ENCODE data around the gene WDR86. TPM values are rescaled to one million over a fixed set of nuclear protein-coding genes. Genes with fewer than 3 reads are reported as not detected.
A peak's percentile ranks its signal among the peaks of the same experiment; 100 is the strongest.

Gene WDR86
- total RNA-seq, 2 donors from 2014 or later: 0.33 to 1.6 TPM

- H3K27ac ChIP-seq: no peak overlapping the region
- no peak overlapping the region for H3K4me3 ChIP-seq
Measured at GRCh38 chr7:151438864-151439601, 29.2 kb upstream of the WDR86 start.

DNA sequence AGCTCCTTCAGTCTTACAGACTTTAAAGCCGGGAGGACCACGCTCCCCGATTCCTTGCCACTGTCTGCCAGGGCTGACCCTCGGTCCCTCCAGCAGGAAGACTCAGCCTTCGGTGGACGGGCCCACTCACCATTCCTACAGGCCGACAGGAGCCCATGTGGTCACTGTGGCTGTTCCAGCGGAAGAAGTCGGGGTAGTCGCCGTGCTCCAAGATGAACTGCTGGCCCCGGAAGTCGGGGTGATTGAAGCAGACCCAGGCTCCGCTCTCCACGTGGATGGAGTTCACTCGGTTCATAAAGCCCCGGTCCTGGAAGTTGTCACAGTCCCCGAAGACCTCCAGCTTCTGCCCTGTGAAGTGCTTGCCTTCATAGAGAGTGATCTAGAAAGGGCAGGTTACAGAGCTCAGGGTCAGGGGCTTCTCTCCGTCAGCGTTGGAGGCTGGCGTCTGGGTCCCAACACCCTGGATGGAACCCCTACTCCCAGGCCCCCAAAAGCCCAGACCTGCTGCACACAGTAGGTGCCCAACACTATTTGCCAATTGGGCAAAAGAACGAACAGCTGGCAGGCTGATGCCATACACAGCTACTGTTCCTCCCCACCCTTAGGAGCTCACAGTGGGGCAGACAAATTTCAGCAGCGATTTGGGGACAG is 28.2 kb upstream of the WDR86 start:
- no peaks in the 10 kb centered on the region for H3K9me3 ChIP-seq
- no peaks in the 10 kb centered on the region for H3K27me3 ChIP-seq
- H3K4me3 ChIP-seq: no peak overlapping the region
- no peak for TF ChIP-seq CTCF (IDR thresholded peaks at IDR 0.05)
- H3K27ac ChIP-seq: no peak overlapping the region
- no peaks in the 10 kb centered on the region for H3K36me3 ChIP-seq
- peaks cover 0 to 23% of the 10 kb centered on the region in 2 donors for H3K4me1 ChIP-seq
- DNase-seq (ENCODE audit: low spot score): no peak

More at GRCh38 chr7:151438864-151439601, 29.2 kb upstream of the WDR86 start:
- no peaks in the 10 kb centered on the region for H3K36me3 ChIP-seq
- no peaks in the 10 kb centered on the region for H3K9me3 ChIP-seq
- no peak for TF ChIP-seq CTCF (IDR thresholded peaks at IDR 0.05)
- no peaks in the 10 kb centered on the region for H3K27me3 ChIP-seq
- peaks cover 0 to 23% of the 10 kb centered on the region in 2 donors for H3K4me1 ChIP-seq
- no peak for DNase-seq (ENCODE audit: low spot score)

- TF ChIP-seq CTCF (IDR thresholded peaks at IDR 0.05): no peak
- DNase-seq (ENCODE audit: low spot score): no peak
- Histone ChIP-seq H3K9me3 (no peaks in the 10 kb centered on the region), H3K27me3 (no peaks in the 10 kb centered on the region), H3K4me3 (no peak overlapping the region), H3K27ac (peak overlapping the region in 1 of 2 donors; percentile 51), H3K4me1 (peaks cover 0 to 23% of the 10 kb centered on the region in 2 donors), H3K36me3 (no peaks in the 10 kb centered on the region)
Measured at GRCh38 chr7:151437159-151437553, 27.3 kb upstream of the WDR86 start.

GRCh38 chr7:151436446-151437158 is 26.8 kb upstream of the WDR86 start:
- peak overlapping the region; percentile 51 to 53 for H3K27ac ChIP-seq

DNA sequence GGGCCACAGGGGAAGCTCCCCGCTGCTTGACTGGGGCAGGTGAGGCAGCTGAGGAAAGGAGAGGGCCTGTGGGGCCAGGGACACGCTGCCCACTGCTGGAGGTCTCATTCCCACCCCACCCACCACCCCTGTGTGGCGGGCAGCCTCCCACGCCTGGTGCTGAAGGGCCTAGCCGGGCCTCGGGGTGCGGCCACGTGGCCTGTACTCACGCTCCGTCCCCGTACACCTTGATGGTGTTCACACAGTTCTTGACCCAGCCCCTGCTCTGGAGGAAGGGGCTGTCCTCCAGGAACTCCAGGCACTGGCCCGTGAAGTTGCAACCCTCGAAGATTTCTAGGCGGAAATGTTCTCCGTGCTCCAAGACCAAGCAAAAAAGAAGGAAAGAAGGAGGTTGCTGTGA is 26.1 kb upstream of the WDR86 start:
- no peak overlapping the region for H3K4me3 ChIP-seq
- no peaks in the 10 kb centered on the region for H3K36me3 ChIP-seq
- no peaks in the 10 kb centered on the region for H3K9me3 ChIP-seq
- peaks cover 0 to 23% of the 10 kb centered on the region in 2 donors for H3K4me1 ChIP-seq
- DNase-seq (ENCODE audit: low spot score): no peak
- H3K27me3 ChIP-seq: no peaks in the 10 kb centered on the region
- TF ChIP-seq CTCF (IDR thresholded peaks at IDR 0.05): no peak
- peak overlapping the region; percentile 51 to 53 for H3K27ac ChIP-seq

More at GRCh38 chr7:151436446-151437158, 26.8 kb upstream of the WDR86 start:
- Histone ChIP-seq H3K36me3 (no peaks in the 10 kb centered on the region), H3K27me3 (no peaks in the 10 kb centered on the region), H3K9me3 (no peaks in the 10 kb centered on the region), H3K4me3 (no peak overlapping the region), H3K4me1 (peaks cover 0 to 23% of the 10 kb centered on the region in 2 donors)
- TF ChIP-seq CTCF (IDR thresholded peaks at IDR 0.05): no peak
- DNase-seq (ENCODE audit: low spot score): no peak
